ENCODE results near the gene EMC7.
"Not testable (repeated sequence)": the region's sequence is repeated elsewhere in the genome, so short reads cannot be mapped to it uniquely, and the experiment has no call there.

The EMC7 gene

GRCh38 chr15:34101366-34102174 is at the start of gene EMC7, which contains the start of gene PGBD4:
Gene EMC7 (minus strand): TSS chr15:34101862. CDS start chr15:34101839, 23 bp downstream.
Gene PGBD4 (plus strand): TSS chr15:34102083. CDS start chr15:34102532, 449 bp downstream.
- peak; percentile 99 to 100 for DNase-seq

GRCh38 chr15:34147371-34148140 is 45.9 kb upstream of the EMC7 start:
- DNase-seq: no peak

GRCh38 chr15:34133511-34133910 is 31.8 kb upstream of the EMC7 start:
- no peak for DNase-seq

DNA sequence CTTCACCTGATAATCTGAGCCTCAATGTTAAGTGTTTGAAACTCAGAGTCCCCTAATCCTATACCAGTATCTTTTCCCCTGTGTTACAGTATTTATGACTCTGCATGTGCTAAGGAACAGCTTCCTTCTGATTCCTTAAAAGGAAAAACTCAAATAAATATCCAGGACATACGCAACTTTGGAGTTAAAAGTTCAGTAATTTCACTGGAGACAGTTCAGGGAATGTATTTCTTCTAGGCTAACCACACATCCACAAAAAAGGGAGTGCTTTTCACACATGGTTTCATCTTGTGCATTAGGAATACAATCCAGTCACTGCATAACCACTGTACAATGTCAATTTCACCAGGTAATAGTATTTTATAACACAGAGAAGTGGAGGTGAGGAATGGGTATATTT is 31.2 kb upstream of the EMC7 start:
- DNase-seq: no peak

DNA sequence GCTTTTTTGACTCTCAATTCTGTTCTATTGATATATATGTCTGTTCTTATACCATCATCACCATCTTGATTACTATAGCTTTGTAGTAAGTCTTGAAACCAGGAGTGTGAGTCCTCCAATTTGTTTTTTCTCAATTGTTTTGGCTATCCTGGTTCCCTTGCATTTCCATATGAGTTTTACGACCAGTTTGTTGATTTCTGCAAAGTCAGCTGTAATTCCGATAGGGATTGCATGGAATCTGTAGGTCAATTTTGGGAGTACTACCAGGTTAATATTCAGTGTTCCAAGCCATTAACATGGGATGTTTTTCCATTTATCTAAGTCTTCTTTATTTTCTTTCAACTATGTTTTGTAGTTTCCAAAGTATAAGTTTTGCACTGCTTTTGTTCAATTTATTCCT is 27.2 kb upstream of the EMC7 start:
- no peak for DNase-seq

DNA sequence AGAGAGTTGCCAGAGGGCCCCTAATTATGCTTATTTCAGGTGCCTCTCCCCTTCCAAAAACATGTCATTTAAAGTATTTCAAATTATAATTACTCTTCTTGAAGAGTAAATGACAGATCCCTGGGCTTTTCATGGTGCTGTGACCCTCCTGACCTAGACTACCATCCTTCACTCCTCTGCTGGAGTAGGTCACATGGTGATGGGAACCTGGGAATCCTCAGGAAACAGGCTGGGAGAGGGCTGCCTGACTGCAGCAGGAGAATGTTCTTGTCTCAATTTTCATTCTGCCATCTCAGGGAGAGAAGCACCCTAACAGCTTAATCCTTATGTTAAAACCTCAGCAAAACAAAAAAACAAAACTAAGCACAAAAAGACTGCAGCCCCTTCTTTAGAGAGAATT is 24.9 kb upstream of the EMC7 start:
- no peak for DNase-seq

DNA sequence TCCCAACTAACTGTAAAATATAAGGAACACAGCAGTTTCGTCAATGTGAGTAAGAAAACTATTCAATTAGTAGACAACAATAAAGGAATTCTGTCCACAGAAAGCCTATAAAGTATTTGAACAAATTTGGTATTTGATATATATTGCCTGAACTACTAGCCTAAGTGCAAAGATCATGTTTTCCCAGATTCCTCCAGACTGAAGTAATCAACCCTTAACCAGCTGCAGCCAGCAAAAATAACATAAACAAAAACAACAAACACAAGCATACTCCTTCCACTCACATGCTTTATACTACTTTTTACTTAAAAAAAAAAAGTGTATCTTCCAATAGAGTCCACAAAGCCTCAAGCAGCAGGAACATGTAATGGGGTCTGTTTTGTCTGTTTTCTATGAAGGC is 24.3 kb upstream of the EMC7 start:
- no peak for DNase-seq

- no peak for DNase-seq
These were observed 23.0 kb upstream of the EMC7 start for GRCh38 chr15:34124651-34125050.

GRCh38 chr15:34122771-34123183 is 21.1 kb upstream of the EMC7 start:
- no peak for DNase-seq

GRCh38 chr15:34121786-34122185 is 20.1 kb upstream of the EMC7 start:
- not testable (repeated sequence) for DNase-seq

DNA sequence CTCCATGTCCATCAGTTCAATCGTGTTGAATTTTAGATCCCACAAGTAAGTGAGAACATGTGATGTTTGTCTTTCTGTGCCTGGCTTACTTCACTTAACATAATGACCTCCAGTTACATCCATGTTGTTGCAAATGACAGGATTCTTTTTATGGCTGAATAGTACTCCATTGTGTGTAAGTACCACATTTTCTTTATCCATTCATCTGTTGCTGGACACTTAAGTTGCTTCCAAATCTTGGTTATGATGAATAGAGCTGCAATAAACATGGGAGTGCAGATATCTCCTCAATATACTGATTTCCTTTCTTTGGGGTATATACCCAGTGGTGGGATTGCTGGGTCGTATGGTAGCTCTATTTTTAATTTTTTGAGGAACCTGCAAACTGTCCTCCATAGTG is 18.8 kb upstream of the EMC7 start:
- not testable (repeated sequence) for DNase-seq

DNA sequence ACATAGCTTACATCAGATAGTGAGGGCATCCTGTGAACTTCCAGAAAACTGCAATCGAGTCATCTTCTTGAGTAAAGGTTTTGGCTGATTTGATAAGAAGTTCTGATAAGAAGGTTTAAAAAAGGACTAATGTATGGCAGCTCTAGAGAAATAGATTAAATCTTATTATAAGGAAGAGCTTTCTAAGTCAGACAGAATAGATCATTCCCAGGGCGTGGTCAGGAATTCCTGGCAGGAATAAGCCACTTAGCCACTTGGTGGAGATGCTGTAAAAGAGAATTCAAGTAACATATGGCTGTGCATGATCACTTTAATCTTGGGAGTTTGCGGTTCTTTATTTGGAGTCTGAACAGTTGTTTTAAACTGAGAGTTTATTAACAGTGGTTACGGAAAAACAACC is 17.6 kb upstream of the EMC7 start:
- no peak for DNase-seq

DNA sequence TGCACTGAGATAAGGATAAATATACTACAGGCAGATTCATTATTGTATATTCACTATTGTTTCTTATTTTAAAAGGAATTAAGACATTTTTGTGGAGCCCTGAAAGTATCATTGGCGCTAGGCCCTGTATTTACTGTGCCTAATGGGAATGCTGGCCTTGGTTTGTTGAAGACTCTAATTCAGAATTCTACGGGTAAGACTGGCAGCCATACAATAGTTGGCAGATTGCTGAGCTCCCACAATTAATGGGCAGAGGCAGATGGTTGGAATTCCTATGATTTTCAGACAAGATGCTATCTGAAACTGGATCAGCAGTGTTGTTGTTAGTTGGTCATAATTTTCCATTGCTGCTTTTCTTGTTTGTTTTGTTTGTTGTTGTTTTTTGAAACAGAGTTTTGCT is 15.0 kb upstream of the EMC7 start:
- no peak for DNase-seq

- no peak for DNase-seq
These were observed 13.1 kb upstream of the EMC7 start for GRCh38 chr15:34114739-34115138.

GRCh38 chr15:34114215-34114614 is 12.6 kb upstream of the EMC7 start:
- no peak for DNase-seq

GRCh38 chr15:34111488-34111887 is 9.8 kb upstream of the EMC7 start:
- no peak for DNase-seq

GRCh38 chr15:34109797-34110663 is 8.4 kb upstream of the EMC7 start:
- DNase-seq: peak; percentile 18 to 36

- DNase-seq: no peak
These were observed 5.7 kb upstream of the EMC7 start for GRCh38 chr15:34107315-34107714.

- no peak for DNase-seq
These were observed 4.8 kb upstream of the EMC7 start for GRCh38 chr15:34106423-34106822.

GRCh38 chr15:34102175-34102925 is 688 bp upstream of the EMC7 start:
- DNase-seq: no peak

DNA sequence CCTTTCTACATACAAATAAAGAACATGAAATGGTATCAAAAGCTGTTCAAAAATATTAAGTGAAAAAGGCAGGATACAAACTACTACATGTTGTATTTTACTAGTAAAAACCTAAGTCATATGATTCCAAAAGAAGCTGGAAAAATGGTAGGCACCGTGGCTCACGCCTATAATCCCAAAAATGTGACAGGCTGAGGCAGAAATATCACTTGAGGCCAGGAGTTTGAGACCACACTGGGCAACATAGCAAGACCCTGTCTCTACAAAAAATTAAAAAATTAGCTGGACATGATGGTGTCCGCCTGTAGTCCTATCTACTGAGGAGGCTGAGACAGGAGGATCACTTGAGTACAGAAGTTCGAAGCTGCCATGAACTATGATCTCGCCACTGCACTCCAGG is 1.7 kb downstream of the EMC7 start:
- no peak for DNase-seq

GRCh38 chr15:34085746-34086145 is 15.9 kb downstream of the EMC7 start:
- DNase-seq: no peak
